Measurements from ENCODE around the gene CWC22.

- no peak for TF ChIP-seq SP1 (IDR thresholded peaks at IDR 0.05)
- TF ChIP-seq ELF4 (IDR thresholded peaks at IDR 0.05): no peak
- no peak for TF ChIP-seq NFRKB (IDR thresholded peaks at IDR 0.05)
- no peak for TF ChIP-seq CTBP1 (IDR thresholded peaks at IDR 0.05; ENCODE audit: borderline replicate concordance)
- TF ChIP-seq L3MBTL2 (conservative IDR thresholded peaks at IDR 0.05): no peak
- TF ChIP-seq FOXA1 (IDR thresholded peaks at IDR 0.05): no peak
- no peak for TF ChIP-seq ZNF384 (IDR thresholded peaks at IDR 0.05)
- TF ChIP-seq PKNOX1 (IDR thresholded peaks at IDR 0.05): no peak
Measured at GRCh38 chr2:179963626-179964025, 43.5 kb downstream of the CWC22 start.

Data from HEK293T (cell line).